HG02938 (cell line): ENCODE data around the gene C5AR1.
"Not testable (repeated sequence)": the region's sequence is repeated elsewhere in the genome, so short reads cannot be mapped to it uniquely, and the experiment has no call there.

Source experiments
- ATAC-seq: cut with Tn5 transposase; IDR thresholded peaks from one replicate; pipeline ENCODE4 v1.9.1; 2021; ENCODE audit warnings: mild to moderate bottlenecking, moderate library complexity; ENCODE audit not compliant: unreplicated experiment

Gene C5AR1

DNA sequence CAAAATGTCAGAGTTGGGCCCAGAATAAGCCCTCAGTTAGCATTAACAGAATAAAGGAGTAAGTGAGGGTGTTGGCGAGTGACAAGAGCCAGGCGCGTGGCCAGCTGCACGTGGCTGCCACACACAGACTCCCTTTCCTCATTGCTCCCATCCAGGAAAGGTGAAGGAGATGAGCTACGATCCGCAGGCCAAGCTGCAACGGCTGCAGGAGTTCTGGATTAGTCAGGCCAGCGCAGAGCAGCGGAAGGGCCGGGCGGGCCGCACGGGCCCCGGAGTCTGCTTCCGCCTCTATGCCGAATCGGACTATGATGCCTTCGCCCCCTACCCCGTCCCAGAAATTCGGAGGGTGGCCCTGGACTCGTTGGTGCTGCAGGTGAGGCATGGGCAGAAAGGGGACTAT is 52.7 kb downstream of the C5AR1 start:
- no peak for ATAC-seq

DNA sequence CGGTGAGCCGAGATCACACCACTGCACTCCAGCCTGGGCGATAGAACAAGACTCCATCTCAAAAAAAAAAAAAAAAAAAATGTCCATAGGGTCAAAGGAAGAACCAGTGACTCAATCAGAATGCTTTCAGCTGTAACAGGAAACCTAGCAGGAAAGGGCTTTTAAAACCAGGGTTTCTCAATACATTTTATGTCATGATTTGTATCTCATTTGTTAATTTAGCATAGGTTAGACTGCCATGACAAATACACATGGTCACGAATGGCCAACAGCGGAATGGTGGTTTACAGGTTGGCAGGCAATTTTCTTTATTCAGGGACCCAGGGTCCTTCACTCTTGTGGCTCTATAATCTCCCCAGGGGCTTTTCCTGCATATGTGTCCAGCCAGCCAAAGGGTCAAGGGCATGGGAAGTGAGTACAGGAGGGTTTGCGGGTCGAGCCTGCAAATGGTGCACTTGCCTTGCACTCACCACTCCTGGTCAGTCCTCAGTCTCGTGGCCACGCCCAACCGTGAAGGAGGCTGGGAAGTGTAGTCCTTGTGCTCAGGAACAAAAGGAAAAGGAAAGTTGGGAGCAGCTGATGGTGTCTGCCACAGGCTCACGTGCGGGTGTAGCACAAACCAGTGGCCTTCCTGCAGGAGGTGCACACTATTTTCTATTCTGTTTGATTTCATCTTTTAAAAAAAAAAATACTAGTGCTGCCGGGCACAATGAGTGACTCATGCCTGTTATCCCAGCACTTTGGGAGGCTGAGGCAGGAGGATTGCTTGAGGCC is 54.3 kb downstream of the C5AR1 start:
- ATAC-seq: no peak

DNA sequence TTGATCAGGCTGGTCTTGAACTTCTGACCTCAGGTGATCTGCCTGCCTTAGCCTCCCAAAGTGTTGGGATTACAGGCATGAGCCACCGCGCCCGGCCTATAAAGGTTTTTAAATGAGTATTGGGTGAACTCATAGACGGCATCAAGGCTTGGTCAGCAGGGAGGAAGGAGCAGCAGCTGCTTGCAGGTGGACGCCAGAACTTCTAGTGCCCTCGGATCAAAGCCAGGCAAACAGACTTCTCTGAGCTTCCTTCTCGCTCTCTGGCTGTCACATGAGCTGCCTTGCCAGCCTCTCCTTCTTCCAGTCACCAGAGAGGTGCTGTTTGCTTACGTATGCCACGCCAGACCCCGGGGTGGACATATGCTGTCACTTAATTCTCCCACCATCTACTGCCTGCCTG is 55.8 kb downstream of the C5AR1 start:
- ATAC-seq: not testable (repeated sequence)

DNA sequence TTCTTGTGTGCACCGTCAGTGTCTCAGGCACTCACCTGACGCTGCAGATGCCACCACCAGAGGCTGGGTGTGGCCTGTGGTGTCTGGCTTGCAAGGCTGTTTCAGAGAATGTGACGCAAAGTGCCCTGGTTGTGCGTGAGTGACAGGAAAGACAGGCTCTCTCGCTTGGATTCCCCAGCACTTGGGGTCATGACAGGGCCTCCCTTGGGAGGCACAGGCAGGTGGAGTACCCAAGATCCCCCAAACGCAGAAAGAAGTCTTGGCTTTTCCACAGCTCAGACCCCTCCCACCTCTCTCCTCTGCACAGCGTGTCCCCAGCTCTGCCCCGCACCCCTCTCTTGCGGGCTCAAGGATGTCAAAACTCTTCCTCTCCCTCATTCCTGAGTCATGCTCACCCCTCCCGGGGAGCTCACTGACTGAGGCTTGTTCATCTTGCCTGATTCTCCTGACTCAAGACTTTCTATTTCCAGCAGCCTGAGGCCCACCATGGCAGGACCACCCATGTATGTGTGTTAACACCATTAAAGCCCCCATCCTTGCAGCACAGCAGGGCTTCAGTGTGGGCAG is 60.5 kb downstream of the C5AR1 start:
- ATAC-seq: no peak

DNA sequence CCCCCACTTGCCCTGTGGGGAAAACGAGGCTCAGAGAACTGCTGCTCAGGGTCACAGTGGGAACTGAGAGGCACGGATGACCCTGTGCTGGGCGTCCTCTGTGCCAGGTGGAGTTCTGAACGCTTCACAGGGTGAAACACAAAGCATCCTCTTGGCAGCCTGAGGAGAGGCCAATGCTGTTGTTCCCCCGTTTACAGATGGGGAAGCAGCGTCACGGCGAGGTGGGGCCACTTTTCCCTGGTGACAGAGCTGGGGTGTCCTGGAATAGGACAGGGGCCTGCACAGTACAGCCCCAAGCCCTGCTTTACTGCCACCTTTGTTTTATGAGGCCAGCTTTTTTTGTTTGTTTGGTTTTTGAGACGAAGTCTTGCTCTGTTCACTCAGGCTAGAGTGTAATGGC is 61.6 kb downstream of the C5AR1 start:
- no peak for ATAC-seq
